ELR (cell line): ENCODE data around the gene ZGRF1.
"Not testable (repeated sequence)": the region's sequence is repeated elsewhere in the genome, so short reads cannot be mapped to it uniquely, and the experiment has no call there.

Experiments used
- DNase-seq: peaks from one replicate; pipeline ENCODE4 v3.0.0-alpha.2; 2015; ENCODE audit warnings: low read depth

The ZGRF1 gene

GRCh38 chr4:112644595-112645535 lies 8.2 kb upstream of the ZGRF1 start:
- not testable (repeated sequence) for DNase-seq

- DNase-seq = no peak
Measured at GRCh38 chr4:112642526-112642925, 5.8 kb upstream of the ZGRF1 start.

- no peak for DNase-seq
Measured at GRCh38 chr4:112637552-112637866, 800 bp upstream of the ZGRF1 start.

- DNase-seq = peak; percentile 52
Measured at GRCh38 chr4:112633477-112634235, 3.1 kb downstream of the ZGRF1 start.

- DNase-seq = no peak
Measured at GRCh38 chr4:112626228-112626627, 10.5 kb downstream of the ZGRF1 start.

- no peak for DNase-seq
Measured at GRCh38 chr4:112616984-112617383, 19.7 kb downstream of the ZGRF1 start.

- DNase-seq = not testable (repeated sequence)
Measured at GRCh38 chr4:112612814-112613213, 23.9 kb downstream of the ZGRF1 start.

GRCh38 chr4:112604589-112604988 lies 32.1 kb downstream of the ZGRF1 start:
- peak; percentile 62 for DNase-seq

GRCh38 chr4:112594993-112595392 lies 41.7 kb downstream of the ZGRF1 start:
- no peak for DNase-seq

GRCh38 chr4:112593438-112594133 lies 43.1 kb downstream of the ZGRF1 start:
- no peak for DNase-seq

GRCh38 chr4:112592717-112593116 lies 44.0 kb downstream of the ZGRF1 start:
- no peak for DNase-seq

GRCh38 chr4:112591593-112591992 lies 45.1 kb downstream of the ZGRF1 start:
- DNase-seq = no peak

- DNase-seq = peak; percentile 47
Measured at GRCh38 chr4:112589206-112589605, 47.5 kb downstream of the ZGRF1 start.

GRCh38 chr4:112585977-112586736 lies 50.6 kb downstream of the ZGRF1 start:
- DNase-seq = no peak

- no peak for DNase-seq
Measured at GRCh38 chr4:112567536-112567935, 69.2 kb downstream of the ZGRF1 start.

- no peak for DNase-seq
Measured at GRCh38 chr4:112564706-112565270, 71.9 kb downstream of the ZGRF1 start.

- DNase-seq = no peak
Measured at GRCh38 chr4:112563431-112564200, 73.1 kb downstream of the ZGRF1 start.

GRCh38 chr4:112562254-112562879 lies 74.3 kb downstream of the ZGRF1 start:
- DNase-seq = no peak

- no peak for DNase-seq
Measured at GRCh38 chr4:112560084-112560483, 76.6 kb downstream of the ZGRF1 start.

GRCh38 chr4:112559053-112559452 lies 77.7 kb downstream of the ZGRF1 start:
- no peak for DNase-seq
